ENCODE measurements around the gene LCE3D.
"Not testable (repeated sequence)": the region's sequence is repeated elsewhere in the genome, so short reads cannot be mapped to it uniquely, and the experiment has no call there.

Gene LCE3D, protein sequence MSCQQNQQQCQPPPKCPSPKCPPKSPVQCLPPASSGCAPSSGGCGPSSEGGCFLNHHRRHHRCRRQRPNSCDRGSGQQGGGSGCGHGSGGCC

DNA sequence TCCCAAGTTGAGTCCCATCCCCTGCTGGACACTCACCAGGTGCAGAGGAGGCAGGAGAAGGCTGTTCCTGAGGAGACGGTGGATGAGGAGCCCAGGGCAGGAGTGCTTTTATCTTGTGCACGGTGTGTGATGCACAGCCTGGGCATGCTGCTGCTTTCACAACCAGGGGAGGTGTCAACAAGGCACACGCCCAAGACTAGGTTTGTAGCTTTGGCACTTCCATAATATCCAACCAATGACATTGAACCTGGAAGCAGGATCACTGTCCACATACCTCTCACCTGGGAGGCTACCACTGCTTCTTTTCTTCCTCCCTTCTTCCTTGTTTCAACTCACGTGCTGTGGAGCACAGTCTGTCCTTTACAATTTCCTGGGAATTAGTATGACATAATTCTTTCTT lies at the start of gene LCE3D:
TSS of gene LCE3D (minus strand) at position 84 of the 400 bp plus-strand sequence. CDS start 580 bp downstream, outside the sequence.
- DNase-seq: no peak

DNA sequence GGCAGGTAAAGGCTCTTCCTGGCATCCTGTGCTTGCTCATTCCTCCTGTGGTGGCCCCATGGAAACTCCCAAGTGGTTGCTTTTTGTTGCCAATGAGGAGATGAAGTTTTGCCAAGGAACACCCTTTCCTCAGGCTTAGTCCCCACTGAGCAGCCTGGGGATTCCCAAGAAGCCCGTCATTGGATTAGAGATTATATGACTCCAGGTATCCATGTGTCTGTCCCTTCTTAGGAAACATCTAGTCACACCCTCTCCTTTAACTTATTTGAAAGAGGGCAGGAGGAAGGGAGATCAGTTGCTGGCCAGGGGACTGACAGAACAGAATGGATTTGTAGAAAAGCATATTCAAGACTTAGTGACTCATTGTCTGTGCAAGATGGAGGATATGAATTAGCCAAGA lies 46.4 kb upstream of the LCE3D start:
- DNase-seq: no peak

DNA sequence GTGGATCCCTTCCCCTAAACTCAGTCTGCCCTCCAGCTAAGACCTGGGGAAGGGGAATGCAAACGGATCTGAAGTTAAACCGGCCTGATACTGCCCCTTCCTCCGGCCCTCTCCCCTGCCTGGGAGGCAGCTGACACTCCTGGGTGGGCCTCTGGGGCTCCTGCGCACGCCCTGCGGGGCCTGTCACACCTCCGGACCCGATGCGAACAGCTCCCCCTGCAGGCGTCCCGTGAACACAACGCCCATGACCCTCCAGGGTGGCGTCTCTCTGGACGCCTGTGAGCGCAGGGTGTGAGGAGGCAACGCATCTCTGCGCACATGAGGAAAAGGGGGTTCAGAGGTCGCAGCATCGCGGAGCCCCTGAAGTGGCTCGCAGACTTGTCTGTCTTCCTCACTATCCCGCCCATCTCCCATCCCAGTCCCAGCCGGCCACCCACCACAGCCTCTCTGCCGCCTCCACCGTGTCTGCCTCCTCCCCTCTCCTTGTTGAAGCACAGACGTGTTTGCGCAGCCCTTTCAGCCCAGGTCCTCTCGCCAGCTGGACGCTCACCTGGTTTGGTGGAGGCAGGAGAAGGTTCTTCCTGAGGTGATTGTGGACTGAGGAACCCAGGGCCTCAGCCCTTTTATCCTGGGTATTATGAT lies 43.0 kb upstream of the LCE3D start:
- no peak for DNase-seq

DNA sequence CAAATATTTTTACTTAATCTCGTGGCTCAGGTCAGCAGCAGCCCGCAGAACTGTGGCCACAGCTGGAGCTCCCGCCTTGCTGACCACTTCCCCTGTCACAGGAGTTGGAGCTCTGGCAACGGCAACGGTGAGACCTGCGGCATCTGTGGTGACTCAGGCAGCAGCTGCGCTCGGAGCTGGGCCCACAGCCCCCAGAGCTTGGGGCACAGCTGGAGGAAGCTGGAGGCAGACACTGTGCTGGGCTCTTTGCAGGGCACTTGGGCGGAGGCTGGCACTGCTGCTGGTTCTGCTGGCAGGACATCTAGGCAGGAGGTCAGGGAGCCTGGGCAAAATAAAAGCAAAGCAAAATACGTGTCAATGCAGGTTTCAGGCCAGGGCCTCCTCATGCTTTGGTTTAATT lies 42.5 kb upstream of the LCE3D start, which contains the start of gene LCE3A:
TSS of gene LCE3A (minus strand) at position 301 of the 400 bp plus-strand sequence. CDS start at position 301, 0 bp downstream.
- no peak for DNase-seq

DNA sequence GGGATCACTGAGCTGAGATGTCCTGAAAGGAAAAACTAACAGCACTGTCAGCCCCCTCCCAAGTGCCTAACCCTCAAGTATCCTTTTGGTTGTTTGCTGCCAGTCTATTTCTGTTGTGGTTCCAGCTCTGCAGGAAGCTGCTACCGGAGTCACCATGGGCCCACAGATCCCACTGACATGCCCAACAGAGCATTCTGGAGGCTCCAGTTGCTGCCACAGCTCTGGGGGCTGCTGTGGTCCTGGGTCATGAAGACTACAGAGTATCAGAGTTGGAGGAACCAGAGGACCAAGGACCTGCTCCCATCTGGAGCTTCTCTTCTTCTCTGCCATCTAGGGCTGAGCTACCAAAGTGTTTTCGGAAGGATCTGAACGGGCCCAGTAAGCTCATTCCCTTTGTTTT lies 41.7 kb upstream of the LCE3D start:
- DNase-seq: no peak

DNA sequence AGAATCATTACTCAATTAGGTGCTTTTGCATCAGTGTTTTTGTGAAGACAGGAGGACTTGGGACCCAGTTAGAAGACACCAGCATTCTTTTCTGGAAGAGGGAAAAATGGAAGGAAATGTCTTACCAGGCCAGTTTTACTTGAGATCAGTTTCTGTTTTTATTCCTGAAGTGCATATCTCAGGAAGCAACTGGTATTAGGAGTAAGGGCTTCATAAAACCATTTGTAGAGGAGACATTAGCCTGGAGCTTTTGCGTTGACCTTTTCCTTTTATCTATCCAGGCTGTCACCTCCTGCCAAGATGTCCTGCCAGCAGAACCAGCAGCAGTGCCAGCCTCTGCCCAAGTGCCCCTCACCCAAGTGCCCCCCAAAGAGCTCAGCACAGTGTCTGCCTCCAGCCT lies 33.2 kb upstream of the LCE3D start, which contains the start of gene LCE3B:
TSS of gene LCE3B (plus strand) at position 301 of the 400 bp plus-strand sequence. CDS start at position 301, 0 bp downstream.
- no peak for DNase-seq

DNA sequence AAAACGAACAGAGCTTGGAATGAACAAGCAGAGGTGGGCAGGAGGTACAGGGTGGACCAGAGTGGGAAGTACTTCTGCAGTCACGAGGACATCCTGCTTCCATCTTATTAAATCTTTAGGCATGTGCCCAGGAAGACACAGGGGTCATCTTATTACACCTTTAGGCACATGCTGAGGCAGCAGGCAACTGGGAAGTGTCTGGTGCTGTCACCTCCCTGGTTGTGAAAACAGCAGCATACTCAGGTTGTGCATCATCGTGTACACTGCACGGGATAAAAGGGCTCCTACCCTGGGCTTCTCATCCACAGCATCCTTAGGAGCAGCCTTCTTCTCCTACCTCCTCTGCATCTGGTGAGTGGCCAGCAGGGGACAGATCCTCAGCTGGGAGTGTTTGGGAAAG lies 19.6 kb upstream of the LCE3D start, which contains the start of gene LCE3C:
TSS of gene LCE3C (plus strand) at position 301 of the 400 bp plus-strand sequence. CDS start 498 bp downstream, outside the sequence.
- DNase-seq: no peak

DNA sequence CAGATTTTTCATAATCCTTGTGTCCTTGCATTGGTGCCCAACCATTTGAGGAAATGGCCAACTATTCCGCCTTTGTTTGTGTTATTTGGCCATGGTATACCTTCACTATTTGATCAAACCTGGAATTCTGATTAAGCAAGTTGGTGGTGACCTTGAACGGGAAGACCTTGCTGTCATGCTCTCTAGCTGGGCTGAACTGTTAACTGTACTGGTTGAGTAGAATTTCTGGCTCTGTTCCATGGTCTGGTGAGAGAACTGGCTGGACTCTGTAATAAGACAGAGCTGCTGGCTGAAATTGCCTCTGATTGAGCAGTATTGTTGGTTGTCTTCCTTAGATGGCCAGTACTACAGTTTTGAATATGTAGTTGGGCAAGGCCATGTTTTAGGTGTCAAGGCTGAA lies 16.7 kb upstream of the LCE3D start:
- no peak for DNase-seq

DNA sequence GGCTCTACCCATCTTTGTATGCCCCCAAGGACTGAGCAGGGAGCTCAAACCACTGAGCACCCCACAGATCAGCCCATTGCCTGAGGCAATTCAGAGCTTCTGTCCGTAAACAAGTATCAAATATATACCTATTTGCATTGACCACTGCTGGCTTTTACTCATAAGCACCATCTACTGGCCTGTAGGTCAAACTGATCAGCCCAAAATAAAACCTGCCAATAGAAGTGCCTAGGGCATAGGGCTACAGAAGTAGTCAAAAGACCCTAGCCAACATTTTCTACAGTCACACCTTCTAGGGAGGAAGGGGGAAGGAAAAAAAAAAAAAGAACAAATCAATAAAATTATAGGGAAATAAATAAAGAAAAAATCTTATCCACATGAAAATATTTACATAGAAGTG lies 5.3 kb upstream of the LCE3D start:
- no peak for DNase-seq

DNA sequence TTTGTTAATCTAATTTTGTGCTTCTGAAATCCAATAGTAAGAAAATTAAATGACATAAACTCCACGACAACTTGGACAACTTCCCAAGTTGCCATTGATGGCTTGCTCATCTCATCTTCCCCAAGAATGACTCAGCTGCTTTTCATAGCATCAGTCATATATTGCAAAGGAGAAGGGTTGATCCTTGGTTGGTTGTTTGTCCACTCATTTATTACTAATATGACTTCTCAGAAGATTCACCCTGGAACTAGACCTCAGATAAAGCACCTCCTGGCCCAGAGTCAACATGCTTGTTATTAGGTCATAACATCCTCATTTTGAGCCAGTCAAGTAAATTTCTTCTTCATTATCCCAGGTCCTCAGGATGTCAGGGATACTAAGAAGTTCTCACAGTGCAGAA lies 2.3 kb upstream of the LCE3D start:
- no peak for DNase-seq

DNA sequence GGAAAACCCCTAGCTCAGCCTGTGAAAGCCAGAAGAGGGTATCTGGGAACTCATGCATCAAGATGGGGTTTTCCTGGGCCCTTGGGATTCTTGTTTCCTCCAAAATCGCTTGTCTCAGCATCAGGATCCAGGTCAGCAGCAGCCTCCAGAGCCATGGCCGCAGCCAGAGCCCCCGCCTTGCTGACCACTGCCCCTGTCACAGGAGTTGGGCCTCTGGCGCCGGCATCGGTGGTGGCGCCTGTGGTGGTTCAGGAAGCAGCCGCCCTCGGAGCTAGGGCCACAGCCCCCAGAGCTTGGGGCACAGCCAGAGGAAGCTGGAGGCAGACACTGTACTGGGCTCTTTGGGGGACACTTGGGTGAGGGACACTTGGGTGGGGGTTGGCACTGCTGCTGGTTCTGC lies 790 bp downstream of the LCE3D start:
- DNase-seq: not testable (repeated sequence)

DNA sequence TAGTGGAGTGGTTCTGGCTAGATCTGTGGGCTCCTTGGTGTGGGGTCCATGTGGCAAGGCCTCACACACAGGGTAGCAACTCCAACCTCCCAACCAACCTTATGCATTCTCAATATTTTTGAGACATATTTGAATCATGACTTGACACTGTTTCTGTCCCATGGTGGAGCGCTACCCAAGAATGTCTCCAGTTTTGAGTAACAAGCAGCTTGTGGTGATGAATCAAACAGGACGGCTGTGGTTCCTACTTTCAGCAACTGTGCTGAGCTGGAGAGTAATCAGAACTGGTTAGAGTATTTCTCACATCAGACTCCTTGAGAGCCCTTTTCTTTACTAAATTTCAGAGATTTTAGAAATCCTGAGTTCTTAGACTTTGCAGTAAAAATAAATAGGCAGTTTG lies 3.1 kb downstream of the LCE3D start:
- no peak for DNase-seq

DNA sequence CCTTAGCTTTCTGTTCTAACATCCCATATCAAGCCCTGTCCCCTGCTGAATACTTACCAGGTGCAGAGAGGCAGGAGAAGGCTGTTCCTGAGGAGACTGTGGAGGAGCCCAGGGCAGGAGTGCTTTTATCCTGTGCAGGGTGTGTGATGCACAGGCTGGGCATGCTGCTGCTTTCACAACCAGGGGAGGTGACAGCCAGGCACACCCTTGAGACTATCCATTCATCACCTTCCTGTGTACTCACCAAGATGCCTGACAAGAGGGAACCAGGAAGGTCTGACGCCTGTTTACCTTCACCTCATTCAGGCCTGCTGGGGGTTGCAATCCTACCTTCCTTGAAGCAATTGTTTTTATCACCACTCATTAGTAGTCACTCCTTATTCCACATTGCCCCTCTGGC lies 13.6 kb downstream of the LCE3D start, which contains the start of gene LCE3E:
TSS of gene LCE3E (minus strand) at position 100 of the 400 bp plus-strand sequence. CDS start 572 bp downstream, outside the sequence.
- no peak for DNase-seq

DNA sequence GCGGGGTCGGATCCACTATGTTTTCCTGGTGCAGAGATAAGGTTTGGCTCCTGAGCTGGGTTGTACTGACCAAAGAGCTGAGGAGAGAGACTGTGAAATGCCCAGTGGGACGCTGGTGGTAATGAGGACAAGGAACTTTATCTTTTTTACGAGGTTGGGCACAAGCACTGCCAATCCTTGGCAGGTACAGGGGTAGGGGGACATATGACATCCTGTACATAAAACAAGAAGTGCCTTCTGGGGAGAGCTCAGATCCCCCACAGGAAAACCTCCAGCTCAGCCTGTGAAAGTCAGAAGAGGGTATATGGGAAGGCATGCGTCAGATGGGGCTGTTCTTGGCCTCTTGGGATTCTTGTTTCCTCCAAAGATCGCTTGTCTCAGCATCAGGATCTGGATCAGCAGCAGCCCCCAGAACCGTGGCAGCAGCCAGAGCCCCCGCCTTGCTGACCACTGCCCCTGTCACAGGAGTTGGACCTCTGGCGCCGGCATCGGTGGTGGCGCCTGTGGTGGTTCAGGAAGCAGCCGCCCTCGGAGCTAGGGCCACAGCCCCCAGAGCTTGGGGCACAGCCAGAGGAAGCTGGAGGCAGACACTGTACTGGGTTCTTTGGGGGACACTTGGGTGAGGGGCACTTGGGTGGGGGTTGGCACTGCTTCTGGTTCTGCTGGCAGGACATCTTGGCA lies 14.6 kb downstream of the LCE3D start:
- DNase-seq: no peak

DNA sequence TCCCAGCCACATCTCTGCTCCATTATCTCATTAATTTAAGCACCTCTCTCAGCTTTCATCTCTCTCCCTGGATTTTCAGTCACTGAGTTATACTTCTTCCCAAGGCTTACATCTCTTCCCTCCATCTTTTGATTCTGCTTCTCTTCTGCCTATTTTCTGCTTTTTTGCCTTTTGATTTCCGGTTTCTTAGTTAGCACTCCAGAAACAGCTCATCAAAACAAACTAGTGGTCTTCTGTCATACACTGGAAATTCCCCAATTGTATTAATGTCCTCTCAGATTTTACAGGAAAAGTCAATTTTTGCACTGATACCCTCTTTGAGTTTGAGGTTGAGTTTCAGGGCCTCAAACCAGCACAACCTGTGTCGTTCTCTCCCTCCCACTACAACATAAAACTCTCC lies 15.2 kb downstream of the LCE3D start:
- DNase-seq: no peak

DNA sequence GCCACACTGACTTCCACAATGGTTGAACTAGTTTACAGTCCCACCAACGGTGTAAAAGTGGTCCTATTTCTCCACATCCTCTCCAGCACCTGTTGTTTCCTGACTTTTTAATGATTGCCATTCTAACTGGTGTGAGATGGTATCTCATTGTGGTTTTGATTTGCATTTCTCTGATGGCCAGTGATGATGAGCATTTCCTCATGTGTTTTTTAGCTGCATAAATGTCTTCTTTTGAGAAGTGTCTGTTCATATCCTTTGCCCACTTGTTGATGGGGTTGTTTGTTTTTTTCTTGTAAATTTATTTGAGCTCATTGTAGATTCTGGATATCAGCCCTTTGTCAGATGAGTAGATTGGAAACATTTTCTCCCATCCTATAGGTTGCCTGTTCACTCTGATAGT lies 32.0 kb downstream of the LCE3D start:
- not testable (repeated sequence) for DNase-seq

DNA sequence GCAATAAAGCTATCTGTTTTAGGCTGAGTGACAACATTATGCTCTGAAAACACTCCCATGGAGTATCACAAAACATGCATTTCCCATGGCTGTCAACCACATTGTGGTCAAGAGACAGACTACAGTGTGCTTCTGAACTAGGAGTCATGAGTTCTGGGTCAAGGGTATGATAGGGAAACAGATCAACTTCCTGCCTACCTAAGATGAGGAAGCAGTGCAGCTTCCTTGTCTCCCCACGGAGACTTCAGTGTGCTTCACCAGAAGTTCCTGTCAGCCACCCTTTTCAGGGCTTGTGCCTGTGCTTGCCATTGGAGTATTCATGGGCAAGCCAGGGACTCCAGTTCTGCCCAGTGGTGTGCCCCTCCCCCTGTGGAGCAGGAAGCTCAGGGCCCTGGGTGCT lies 33.6 kb downstream of the LCE3D start:
- no peak for DNase-seq

DNA sequence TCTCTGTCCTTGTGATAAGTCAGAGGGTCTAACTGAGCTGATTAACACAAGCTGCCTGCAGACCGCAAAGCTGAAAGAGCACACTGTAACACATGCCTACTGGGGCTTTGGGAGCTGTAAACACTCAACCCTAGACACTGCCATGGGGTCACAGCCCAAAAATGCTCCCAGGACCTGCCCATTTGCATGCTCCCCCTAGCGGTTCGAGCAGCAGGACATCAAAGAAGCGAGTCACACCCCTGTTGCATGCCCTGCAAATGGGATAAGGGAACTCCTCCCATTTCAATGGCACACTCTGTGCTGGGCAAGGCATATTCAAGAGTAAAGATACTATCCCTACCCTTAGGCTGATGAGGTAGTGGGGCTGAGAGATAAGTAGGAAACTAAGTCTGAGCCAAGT lies 36.5 kb downstream of the LCE3D start:
- DNase-seq: no peak

DNA sequence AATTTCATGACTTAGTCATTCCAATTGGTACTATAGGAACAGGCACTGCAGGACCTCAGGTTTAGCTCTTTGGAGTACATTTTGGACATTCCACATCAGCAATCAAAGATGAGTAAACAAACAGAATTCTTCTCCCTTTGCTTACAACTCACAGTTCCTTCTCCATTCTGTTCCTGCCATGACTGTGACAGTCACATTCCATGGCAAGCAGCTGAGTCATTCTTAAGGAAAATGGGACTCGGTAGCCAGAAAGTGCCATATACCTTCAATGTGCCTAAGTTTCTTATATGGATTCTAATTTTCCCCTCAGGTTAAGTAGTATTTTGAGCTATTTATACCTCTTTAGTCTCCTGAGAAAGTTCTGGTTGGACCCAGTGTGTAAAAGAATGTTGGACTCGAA lies 40.4 kb downstream of the LCE3D start:
- DNase-seq: no peak

DNA sequence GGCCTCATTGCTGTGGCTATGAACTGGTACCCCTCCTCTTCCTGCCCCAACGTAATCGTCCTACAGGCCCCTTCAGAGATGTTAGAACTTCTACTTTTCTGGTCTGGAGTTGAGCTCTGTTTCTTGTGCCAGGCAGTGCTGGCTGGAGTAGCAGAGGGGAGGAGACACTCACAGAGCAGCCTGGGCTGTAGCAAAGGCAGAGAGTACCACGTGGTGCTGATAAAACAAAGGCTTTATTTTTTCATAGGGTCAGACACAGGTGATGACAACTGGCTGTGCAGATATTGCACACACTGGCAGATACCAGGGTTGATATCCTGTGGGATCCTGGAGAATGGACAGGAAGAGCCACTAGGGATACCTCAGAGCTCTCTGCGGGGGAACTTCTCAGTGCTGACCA lies 42.8 kb downstream of the LCE3D start:
- DNase-seq: no peak

DNA sequence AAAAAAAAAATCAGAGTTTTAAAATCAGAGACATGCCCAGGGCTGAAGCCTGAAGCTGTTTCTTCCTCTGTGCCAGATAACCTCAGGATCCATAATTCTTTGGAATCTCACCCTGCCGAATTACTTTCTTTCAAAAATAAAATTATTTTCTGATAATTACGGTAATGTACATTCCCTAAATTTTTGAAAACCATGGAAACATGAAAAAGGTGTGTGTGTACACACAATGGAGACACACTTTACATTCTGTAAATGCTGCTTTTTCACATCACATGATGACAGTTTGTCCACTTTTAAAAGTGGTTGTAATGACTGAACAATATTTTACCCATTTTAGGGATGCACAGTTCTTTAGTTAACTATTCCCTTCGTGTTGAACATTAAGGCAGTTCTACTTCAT lies 44.5 kb downstream of the LCE3D start:
- DNase-seq: no peak

DNA sequence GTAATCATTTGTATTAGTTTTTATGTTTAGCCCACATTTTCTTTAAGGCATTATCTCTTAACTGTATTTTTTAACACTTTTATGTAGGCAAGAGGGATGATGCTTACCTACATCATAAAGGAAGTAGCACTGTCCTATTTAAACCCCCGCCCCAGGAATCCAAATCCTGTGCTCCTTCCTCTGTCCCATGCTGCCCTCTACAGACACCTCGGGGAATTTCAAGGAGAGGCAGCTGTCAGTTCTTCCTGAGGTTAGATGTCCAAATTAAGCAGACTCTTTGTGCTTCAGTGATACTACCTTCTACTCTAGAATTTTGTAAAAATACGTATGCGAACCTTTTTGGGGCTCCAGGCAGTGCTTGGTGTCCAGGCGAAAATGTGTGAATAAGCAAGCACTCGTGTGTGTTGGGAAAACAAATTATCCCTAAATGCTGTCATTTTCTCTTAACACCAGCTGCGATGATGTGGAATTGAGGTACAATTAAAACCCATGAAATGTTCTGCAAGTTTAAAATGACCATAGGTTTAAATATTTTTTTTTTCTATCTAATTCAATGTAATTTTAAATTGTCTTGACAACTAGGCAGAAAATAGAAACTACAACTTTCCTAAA lies 46.9 kb downstream of the LCE3D start:
- no peak for DNase-seq

Measured in NCI-H1092 treated with DMSO at 0.1 percent for 48 hours (cell line).